Measurements from ENCODE around the gene NELL1. TPM values are rescaled to one million over a fixed set of nuclear protein-coding genes. Genes with fewer than 3 reads are reported as not detected.

NELL1 gene
- total RNA-seq, 3 donors from 2014 or later (not counting 1 experiment from before 2014, with no cell fraction given) = not detected

GRCh38 chr11:21169639-21170038, 500.3 kb downstream of the NELL1 start:
- no peak overlapping the region for H3K4me3 ChIP-seq (ENCODE audit: low read length)
- DNase-seq (no peak), ATAC-seq (no peak)
- no peaks in the 10 kb centered on the region for H3K36me3 Mint-ChIP-seq
- peaks cover 4 to 14% of the 10 kb centered on the region in 2 donors for H3K9me3 Mint-ChIP-seq
- H3K27me3 Mint-ChIP-seq (ENCODE audit: low read depth in 2 of 2) = no peaks in the 10 kb centered on the region
- no peaks in the 10 kb centered on the region for H3K36me3 ChIP-seq (ENCODE audit: control insufficient read depth, insufficient read depth, low read length)
- H3K4me3 Mint-ChIP-seq = no peak overlapping the region
- no peak for TF ChIP-seq CTCF (IDR thresholded peaks at IDR 0.05)
- H3K27ac Mint-ChIP-seq = no peak overlapping the region
- intact Hi-C loops (cut with micrococcal nuclease) = no loop called here
- H3K9me3 ChIP-seq (ENCODE audit: control insufficient read depth, insufficient read depth, low read length) = no peaks in the 10 kb centered on the region
- no peaks in the 10 kb centered on the region for H3K27me3 ChIP-seq (ENCODE audit: control insufficient read depth, insufficient read depth, low read length)
- no peak overlapping the region for H3K27ac ChIP-seq (ENCODE audit: low read length)
- no peaks in the 10 kb centered on the region for H3K4me1 Mint-ChIP-seq
- no peaks in the 10 kb centered on the region for H3K4me1 ChIP-seq (ENCODE audit: control insufficient read depth, insufficient read depth, low read length)
- WGBS (ENCODE audit: insufficient coverage) = 88% methylated on average over 8 of the region's 8 CpGs

- TF ChIP-seq CTCF (IDR thresholded peaks at IDR 0.05) = no peak
- H3K27me3 ChIP-seq (ENCODE audit: control insufficient read depth, insufficient read depth, low read length) = no peaks in the 10 kb centered on the region
- H3K4me1 Mint-ChIP-seq = no peaks in the 10 kb centered on the region
- intact Hi-C loops (cut with micrococcal nuclease) = no loop called here
- no peak overlapping the region for H3K27ac Mint-ChIP-seq
- H3K9me3 ChIP-seq (ENCODE audit: control insufficient read depth, insufficient read depth, low read length) = no peaks in the 10 kb centered on the region
- H3K36me3 Mint-ChIP-seq = no peaks in the 10 kb centered on the region
- ATAC-seq = no peak
- peaks cover 3 to 6% of the 10 kb centered on the region in 2 donors for H3K9me3 Mint-ChIP-seq
- no peak overlapping the region for H3K27ac ChIP-seq (ENCODE audit: low read length)
- no peaks in the 10 kb centered on the region for H3K36me3 ChIP-seq (ENCODE audit: control insufficient read depth, insufficient read depth, low read length)
- no peak overlapping the region for H3K4me3 ChIP-seq (ENCODE audit: low read length)
- DNase-seq = no peak
- H3K4me3 Mint-ChIP-seq = no peak overlapping the region
- no peaks in the 10 kb centered on the region for H3K4me1 ChIP-seq (ENCODE audit: control insufficient read depth, insufficient read depth, low read length)
- no peaks in the 10 kb centered on the region for H3K27me3 Mint-ChIP-seq (ENCODE audit: low read depth in 2 of 2)
These were observed 504.1 kb downstream of the NELL1 start for GRCh38 chr11:21173476-21173875.

GRCh38 chr11:21174781-21175180, 505.4 kb downstream of the NELL1 start:
- Mint-ChIP-seq H3K4me1 (no peaks in the 10 kb centered on the region), H3K36me3 (no peaks in the 10 kb centered on the region), H3K27ac (no peak overlapping the region), H3K9me3 (peaks cover 2 to 6% of the 10 kb centered on the region in 2 donors), H3K27me3 (ENCODE audit: low read depth in 2 of 2) (no peaks in the 10 kb centered on the region), H3K4me3 (no peak overlapping the region)
- Histone ChIP-seq H3K4me1 (ENCODE audit: control insufficient read depth, insufficient read depth, low read length) (no peaks in the 10 kb centered on the region), H3K9me3 (ENCODE audit: control insufficient read depth, insufficient read depth, low read length) (no peaks in the 10 kb centered on the region), H3K36me3 (ENCODE audit: control insufficient read depth, insufficient read depth, low read length) (no peaks in the 10 kb centered on the region), H3K27ac (ENCODE audit: low read length) (no peak overlapping the region), H3K27me3 (ENCODE audit: control insufficient read depth, insufficient read depth, low read length) (no peaks in the 10 kb centered on the region), H3K4me3 (ENCODE audit: low read length) (no peak overlapping the region)
- WGBS (ENCODE audit: insufficient coverage) = 90% methylated on average over 2 of the region's 2 CpGs
- TF ChIP-seq CTCF (IDR thresholded peaks at IDR 0.05) = no peak
- DNase-seq (no peak), ATAC-seq (no peak)
- intact Hi-C loops (cut with micrococcal nuclease) = no loop called here

GRCh38 chr11:21177379-21177778, 508.0 kb downstream of the NELL1 start:
- DNase-seq = no peak
- Mint-ChIP-seq H3K27ac (no peak overlapping the region), H3K4me3 (no peak overlapping the region), H3K4me1 (no peaks in the 10 kb centered on the region), H3K27me3 (ENCODE audit: low read depth in 2 of 2) (no peaks in the 10 kb centered on the region), H3K9me3 (peaks cover 2 to 4% of the 10 kb centered on the region in 2 donors), H3K36me3 (no peaks in the 10 kb centered on the region)
- ATAC-seq = no peak
- Histone ChIP-seq H3K27me3 (ENCODE audit: control insufficient read depth, insufficient read depth, low read length) (no peaks in the 10 kb centered on the region), H3K9me3 (ENCODE audit: control insufficient read depth, insufficient read depth, low read length) (no peaks in the 10 kb centered on the region), H3K27ac (ENCODE audit: low read length) (no peak overlapping the region), H3K4me1 (ENCODE audit: control insufficient read depth, insufficient read depth, low read length) (no peaks in the 10 kb centered on the region), H3K36me3 (ENCODE audit: control insufficient read depth, insufficient read depth, low read length) (no peaks in the 10 kb centered on the region), H3K4me3 (ENCODE audit: low read length) (no peak overlapping the region)
- WGBS (ENCODE audit: insufficient coverage) = 72% methylated on average over 2 of the region's 2 CpGs
- TF ChIP-seq CTCF (IDR thresholded peaks at IDR 0.05) = no peak
- intact Hi-C loops (cut with micrococcal nuclease) = no loop called here

Measured in natural killer cell (primary cell).